Panc1 (cell line): ENCODE measurements around the gene VWA8.

ENCODE experiments used
- POLR2AphosphoS5 ChIP-seq: IDR thresholded peaks from 2 replicates; pipeline ENCODE4 v1.6.1; 2012; ENCODE audit warnings: mild to moderate bottlenecking, low read depth, low read length, moderate library complexity
- REST ChIP-seq, 2 experiments: IDR thresholded peaks; 2 replicates each; pipeline ENCODE4 v1.6.1; 2011 to 2012; ENCODE audit warnings: low read depth in 2 of 2, control low read depth in 1 of 2, low read length in 1 of 2, mild to moderate bottlenecking in 1 of 2, moderate library complexity in 1 of 2; ENCODE audit not compliant: insufficient read depth in 1 of 2
- SIN3A ChIP-seq: IDR thresholded peaks from 2 replicates; pipeline ENCODE4 v1.6.1; 2012; ENCODE audit warnings: low read depth, mild to moderate bottlenecking, low read length, moderate library complexity, borderline replicate concordance; ENCODE audit not compliant: insufficient read depth
- TF ChIP-seq, protein P1 (sequence below): fragments of 450-650 bp; IDR thresholded peaks from 2 replicates; pipeline ENCODE4 v1.5.1; 2017; ENCODE audit warnings: mild to moderate bottlenecking

DNA sequence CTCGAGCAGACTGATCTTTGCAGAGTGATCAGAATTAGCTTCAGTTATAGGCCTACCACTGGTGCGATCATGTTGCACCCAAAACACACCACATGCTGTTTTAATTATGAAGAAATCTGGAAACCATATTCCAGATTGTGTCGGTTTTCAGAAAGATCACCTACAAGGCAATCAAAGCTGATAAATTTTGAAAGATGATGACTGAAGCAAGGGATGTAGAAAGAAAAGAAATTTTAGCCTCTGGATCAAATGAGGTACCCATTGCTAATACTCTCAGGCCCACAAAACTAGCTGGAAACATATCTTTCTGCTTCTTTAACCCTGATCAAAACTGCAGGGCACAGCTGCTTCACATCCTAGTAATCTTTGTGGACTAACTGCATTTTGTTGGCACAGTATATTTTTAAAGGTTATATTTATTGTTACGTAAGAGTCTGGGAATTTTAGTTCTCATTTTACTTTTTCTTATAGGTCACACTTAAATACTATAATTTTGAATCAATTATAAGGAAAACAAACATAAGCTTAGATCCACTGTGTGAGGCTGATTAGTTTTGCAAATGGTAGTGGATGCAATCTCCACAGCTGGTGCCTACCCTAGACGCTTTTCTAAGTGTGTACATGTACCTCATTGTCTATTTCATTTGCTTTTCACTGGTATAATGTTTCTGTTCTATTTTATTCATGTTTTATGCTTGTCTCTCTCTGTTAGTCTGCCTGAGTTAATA is 352.6 kb downstream of the VWA8 start:
- TF ChIP-seq POLR2AphosphoS5 (no peak), REST (IDR thresholded peaks at IDR 0.05; ENCODE audit: insufficient read depth in 1 of 2, low read depth in 2 of 2, low read length in 1 of 2) (no peak), SIN3A (no peak)
- TF ChIP-seq, protein P1, sequence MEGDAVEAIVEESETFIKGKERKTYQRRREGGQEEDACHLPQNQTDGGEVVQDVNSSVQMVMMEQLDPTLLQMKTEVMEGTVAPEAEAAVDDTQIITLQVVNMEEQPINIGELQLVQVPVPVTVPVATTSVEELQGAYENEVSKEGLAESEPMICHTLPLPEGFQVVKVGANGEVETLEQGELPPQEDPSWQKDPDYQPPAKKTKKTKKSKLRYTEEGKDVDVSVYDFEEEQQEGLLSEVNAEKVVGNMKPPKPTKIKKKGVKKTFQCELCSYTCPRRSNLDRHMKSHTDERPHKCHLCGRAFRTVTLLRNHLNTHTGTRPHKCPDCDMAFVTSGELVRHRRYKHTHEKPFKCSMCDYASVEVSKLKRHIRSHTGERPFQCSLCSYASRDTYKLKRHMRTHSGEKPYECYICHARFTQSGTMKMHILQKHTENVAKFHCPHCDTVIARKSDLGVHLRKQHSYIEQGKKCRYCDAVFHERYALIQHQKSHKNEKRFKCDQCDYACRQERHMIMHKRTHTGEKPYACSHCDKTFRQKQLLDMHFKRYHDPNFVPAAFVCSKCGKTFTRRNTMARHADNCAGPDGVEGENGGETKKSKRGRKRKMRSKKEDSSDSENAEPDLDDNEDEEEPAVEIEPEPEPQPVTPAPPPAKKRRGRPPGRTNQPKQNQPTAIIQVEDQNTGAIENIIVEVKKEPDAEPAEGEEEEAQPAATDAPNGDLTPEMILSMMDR: no peak
